GM12874 (cell line): ENCODE data around the gene HSPA4.

ENCODE experiments used
- TF ChIP-seq, protein P1 (sequence below): IDR thresholded peaks from 2 replicates; pipeline ENCODE4 v1.5.1; 2011; ENCODE audit warnings: low read depth, mild to moderate bottlenecking, control low read depth, low read length, moderate library complexity; ENCODE audit not compliant: insufficient read depth

Gene HSPA4

DNA sequence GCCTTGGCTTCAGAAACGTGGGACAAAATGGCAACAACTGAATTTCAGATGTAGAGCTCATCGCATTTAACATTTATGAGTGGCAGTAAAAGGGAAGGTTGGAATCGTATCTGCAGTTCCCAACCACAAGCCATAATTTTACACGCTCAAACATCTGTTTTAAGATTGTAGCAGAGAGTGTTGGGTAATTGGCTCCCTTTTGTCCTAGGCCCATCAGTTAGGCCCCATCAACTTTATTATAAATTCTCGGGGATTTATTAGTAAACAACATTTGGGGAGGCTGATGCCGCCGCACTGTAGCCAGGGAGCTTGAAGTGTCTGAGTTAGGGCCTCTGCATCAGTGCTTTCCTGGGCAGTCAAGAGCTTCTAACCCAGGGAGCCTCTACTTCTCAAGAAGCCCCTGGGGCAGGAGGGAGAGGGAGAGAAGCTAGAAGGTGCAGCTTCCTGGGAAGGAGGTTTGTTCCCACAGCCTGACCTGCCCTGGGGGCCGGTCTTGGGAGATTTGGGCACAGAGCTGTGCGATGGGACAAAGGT is 66.2 kb downstream of the HSPA4 start:
- TF ChIP-seq, protein P1, sequence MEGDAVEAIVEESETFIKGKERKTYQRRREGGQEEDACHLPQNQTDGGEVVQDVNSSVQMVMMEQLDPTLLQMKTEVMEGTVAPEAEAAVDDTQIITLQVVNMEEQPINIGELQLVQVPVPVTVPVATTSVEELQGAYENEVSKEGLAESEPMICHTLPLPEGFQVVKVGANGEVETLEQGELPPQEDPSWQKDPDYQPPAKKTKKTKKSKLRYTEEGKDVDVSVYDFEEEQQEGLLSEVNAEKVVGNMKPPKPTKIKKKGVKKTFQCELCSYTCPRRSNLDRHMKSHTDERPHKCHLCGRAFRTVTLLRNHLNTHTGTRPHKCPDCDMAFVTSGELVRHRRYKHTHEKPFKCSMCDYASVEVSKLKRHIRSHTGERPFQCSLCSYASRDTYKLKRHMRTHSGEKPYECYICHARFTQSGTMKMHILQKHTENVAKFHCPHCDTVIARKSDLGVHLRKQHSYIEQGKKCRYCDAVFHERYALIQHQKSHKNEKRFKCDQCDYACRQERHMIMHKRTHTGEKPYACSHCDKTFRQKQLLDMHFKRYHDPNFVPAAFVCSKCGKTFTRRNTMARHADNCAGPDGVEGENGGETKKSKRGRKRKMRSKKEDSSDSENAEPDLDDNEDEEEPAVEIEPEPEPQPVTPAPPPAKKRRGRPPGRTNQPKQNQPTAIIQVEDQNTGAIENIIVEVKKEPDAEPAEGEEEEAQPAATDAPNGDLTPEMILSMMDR = no peak

DNA sequence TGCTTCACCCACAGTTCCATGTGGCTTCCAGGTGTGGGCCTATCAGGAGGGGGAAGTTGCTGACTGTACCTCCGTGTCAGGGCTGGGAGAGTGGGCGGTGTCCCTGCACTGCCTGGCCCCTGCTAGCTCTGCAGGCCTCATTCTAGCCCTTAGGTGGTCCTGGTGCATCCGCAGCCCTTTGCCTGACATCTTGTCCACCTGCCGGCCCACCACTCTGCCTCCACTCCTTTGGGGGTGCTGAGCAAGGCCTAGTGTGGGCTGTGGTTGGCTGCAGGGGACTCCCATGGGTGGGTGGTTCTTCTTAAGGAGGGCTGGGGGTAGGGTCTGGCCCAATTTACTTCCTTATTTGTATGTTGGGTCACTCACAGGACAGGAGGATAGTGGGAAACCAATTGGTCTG is 66.9 kb downstream of the HSPA4 start:
- TF ChIP-seq, protein P1 = no peak

DNA sequence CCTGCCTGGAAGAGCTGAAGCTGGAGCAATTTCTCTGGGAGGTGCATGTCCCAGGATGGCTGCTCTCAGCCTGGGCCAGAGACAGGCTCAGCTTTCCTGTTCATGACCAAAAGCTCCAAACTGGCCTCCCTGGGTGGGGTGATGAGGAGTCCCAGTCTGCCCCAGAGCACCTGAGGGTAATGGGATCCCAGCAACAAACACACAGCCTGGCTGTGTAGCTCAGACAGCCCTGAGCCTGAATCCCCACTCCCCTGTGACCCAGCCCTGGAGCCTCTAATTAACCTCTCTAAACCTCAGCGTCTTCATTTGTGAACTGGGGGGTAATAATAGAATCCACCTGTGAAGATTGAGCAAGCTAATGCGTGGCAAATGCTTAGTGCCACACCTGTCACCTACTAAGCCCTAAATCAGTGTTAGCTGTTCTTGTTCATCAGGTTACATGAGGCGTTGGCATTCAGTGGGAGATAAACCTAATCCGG is 67.5 kb downstream of the HSPA4 start:
- TF ChIP-seq, protein P1 = no peak

DNA sequence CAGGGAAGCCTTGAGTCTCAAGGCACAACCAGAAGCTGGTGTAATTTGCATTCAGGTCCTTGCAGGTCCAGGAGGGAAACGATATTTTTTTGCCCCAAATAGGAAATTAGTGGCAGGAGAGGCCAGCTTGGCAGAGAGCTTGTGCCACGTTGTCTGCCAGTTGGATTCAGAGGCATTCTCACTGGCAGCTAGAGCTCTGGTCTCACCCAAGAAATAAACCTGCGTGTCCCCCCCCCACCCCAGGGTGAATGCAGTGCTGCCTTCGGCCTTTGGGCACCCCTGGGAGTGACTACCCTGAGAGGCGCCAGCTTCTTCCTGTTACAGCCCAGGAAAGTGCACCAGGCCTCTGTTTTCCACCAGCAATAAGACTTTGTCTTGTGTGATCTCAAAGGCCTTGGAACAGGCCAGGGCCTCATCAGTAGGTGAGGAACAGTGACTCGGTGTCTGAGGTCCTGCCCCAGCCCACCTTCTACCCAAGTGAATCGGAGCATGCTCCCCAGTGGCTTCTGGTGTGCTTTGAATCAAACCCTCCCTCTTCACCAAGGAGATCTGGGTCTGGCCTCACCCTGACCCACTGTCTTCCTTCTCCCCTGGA is 68.4 kb downstream of the HSPA4 start:
- TF ChIP-seq, protein P1 = no peak

DNA sequence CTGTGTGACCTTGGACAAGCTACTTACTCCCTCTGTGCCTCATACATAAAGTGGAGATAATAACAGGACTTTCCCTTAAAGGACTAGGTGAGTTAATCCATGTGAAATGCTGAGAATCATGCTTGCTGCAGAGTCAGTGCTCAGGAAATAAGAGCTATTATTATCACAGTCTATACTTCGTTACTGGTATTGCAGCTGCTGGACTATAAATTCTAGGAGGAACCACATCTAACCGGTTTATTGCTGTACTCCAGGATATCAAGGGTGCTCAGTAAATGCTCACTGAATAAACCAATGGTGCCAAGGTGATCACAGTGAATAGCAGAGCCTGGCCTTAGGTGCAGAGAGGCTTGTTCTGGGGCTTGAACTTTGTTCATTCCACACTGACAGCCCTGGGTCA is 69.3 kb downstream of the HSPA4 start:
- TF ChIP-seq, protein P1 = no peak

DNA sequence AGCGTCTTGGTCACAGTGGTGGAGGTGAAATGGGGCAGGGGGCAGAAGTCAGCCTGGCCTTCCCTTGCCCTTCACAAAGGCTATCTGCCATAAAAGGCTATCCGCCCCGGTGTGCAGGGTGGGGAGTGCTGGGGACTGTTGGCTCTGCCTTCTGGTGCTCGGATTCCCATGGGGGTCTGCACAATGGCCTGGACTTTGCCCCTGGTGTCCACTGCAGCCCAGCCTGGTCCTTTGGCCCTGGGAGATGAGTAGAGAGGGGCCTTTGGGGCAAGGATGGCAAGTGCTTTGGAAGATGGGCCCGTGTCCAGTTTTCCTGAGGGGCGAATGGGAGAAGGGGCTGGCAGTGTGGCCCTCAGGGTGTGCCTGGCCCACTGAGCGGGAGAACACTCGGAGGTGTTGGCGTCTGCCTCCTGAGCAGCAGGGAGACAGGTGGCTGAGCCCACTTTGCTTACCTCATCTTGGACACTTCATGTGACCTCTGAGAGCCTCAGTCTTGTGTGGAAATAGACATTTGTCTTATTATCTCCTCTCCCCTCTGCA is 69.9 kb downstream of the HSPA4 start:
- TF ChIP-seq, protein P1 = no peak

DNA sequence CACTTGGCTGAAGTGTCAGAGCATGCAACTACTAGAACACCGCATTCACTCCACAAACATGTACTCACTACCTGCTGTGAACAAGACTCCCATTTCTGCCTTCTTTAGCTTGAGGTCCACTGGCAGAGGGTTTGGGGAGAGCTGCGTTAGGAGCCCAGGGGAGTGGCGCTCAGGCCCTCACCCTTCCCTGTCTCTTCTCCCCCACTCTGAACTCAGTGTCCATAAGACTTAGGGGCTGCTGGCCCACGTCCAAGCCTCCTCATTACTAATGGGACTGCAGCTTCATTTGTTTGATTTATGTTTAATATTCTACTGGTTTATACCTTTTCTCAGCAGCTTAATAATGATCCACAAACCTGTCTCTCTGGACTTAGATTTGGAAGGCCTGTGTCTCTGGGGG is 70.9 kb downstream of the HSPA4 start:
- TF ChIP-seq, protein P1 = no peak
